Left lung (tissue), 10 donors: Measurements from ENCODE around the gene BLACAT1. TPM values are rescaled to one million over a fixed set of nuclear protein-coding genes. Genes with fewer than 3 reads are reported as not detected.

ENCODE experiments used
- ATAC-seq: fragments of 200-7000 bp; cut with Tn5 transposase; one replicate; pipeline ENCODE4 v1.9.1; 2020; ENCODE audit warnings: moderate library complexity
- DNase-seq, 4 donors: peaks; one replicate each; pipeline ENCODE4 v3.0.0-alpha.2; 2013 to 2020
- H3K27ac ChIP-seq, 2 donors: fragments of 200-600 bp; sonication (generic) in 1 of 2; one replicate each; pipeline versions ENCODE4 v1.5.0 to v1.8.0; 2020 to 2021
- H3K27me3 ChIP-seq, 2 donors: fragments of 200-600 bp; sonication (generic) in 1 of 2; one replicate each; pipeline versions ENCODE4 v1.5.0 to v1.8.0; 2020 to 2021
- H3K36me3 ChIP-seq, 2 donors: fragments of 200-600 bp; sonication (generic) in 1 of 2; one replicate each; pipeline versions ENCODE4 v1.5.0 to v1.8.0; 2020 to 2021
- H3K4me1 ChIP-seq, 2 donors: fragments of 200-600 bp; one replicate each; pipeline ENCODE4 v1.8.0; 2021
- H3K4me3 ChIP-seq, 2 donors: fragments of 200-600 bp; sonication (generic) in 1 of 2; one replicate each; pipeline versions ENCODE4 v1.5.0 to v1.8.0; 2020 to 2021; ENCODE audit warnings: mild to moderate bottlenecking in 1 of 2
- H3K9me3 ChIP-seq, 2 donors: fragments of 200-600 bp; sonication (generic) in 1 of 2; one replicate each; pipeline versions ENCODE4 v1.5.0 to v1.8.0; 2020 to 2021
- intact Hi-C, 2 donors: fragments of 100-400 bp; cut with DNase I; formaldehyde crosslinking; loops; one replicate each; pipeline versions ENCODE4 v1.11.2 to v1.14.2; 2022
- polyA plus RNA-seq, 6 donors: library from polyadenylated mRNA; unstranded; fragments of 120-200 nt; gene quantifications; one replicate each; pipeline ENCODE4 v1.2.1, GENCODE V29; 2013; ENCODE audit not compliant: insufficient read length in 6 of 6
- total RNA-seq, 2 donors: library from RNA; stranded (reverse); fragmentation: NEBNext Ultra II Directional; extraction: Animal tissue kit (Norgen Biotek cat#: 25700); gene quantifications; one replicate each; pipeline ENCODE4 v1.2.1, GENCODE V29; 2021
- TF ChIP-seq, protein P1 (sequence below), 2 donors: fragments of 200-600 bp; sonication (generic) in 1 of 2; IDR thresholded peaks; one replicate each; pipeline versions ENCODE4 v1.5.0 to v1.8.0; 2021; ENCODE audit warnings: antibody characterized with exemption in 2 of 2
- donor health status: DM: no; HTN: yes; CAD: no.
- donor health status: DM: no; HTN: no; CAD: no.

BLACAT1 gene
- total and polyA plus RNA-seq, 8 donors = 0.55 to 6.5 (median 4.2) TPM

DNA sequence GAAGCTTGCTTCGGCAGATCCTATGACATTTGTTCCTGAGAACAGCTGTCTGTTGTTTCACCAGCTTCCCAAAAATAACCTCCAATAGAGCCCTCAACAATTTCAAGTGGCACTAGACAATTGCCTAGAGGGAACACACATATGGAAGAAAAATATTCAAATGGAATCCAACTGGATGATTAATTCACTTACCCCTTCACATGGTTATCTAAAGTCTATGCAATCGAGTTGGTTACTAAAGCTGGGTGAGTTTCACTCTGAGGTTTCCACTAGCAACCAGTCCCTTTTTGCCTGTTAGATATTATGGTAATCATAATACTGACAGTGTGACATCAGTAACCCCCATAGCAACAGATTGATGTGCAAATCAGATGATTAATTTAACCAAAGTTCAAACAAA lies 34.0 kb downstream of the BLACAT1 start, which contains the start of gene LEMD1:
Gene LEMD1, minus strand, starts transcription at position 259 of the 400 bp plus-strand sequence. CDS start 1,520 bp downstream, outside the sequence.
- TF ChIP-seq, protein P1, sequence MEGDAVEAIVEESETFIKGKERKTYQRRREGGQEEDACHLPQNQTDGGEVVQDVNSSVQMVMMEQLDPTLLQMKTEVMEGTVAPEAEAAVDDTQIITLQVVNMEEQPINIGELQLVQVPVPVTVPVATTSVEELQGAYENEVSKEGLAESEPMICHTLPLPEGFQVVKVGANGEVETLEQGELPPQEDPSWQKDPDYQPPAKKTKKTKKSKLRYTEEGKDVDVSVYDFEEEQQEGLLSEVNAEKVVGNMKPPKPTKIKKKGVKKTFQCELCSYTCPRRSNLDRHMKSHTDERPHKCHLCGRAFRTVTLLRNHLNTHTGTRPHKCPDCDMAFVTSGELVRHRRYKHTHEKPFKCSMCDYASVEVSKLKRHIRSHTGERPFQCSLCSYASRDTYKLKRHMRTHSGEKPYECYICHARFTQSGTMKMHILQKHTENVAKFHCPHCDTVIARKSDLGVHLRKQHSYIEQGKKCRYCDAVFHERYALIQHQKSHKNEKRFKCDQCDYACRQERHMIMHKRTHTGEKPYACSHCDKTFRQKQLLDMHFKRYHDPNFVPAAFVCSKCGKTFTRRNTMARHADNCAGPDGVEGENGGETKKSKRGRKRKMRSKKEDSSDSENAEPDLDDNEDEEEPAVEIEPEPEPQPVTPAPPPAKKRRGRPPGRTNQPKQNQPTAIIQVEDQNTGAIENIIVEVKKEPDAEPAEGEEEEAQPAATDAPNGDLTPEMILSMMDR (IDR thresholded peaks at IDR 0.05) = no peak
- H3K4me3 ChIP-seq = no peak within 1 kb of the TSS
- DNase-seq (no peak), ATAC-seq (peak; percentile 77)
- no peak within 1 kb of the TSS for H3K27ac ChIP-seq
- intact Hi-C loops = no loop called here
- H3K4me1 ChIP-seq = no peaks in the 10 kb centered on the region
- H3K27me3 ChIP-seq = peaks cover 0 to 26% of the 10 kb centered on the region in 2 donors
- no peaks in the 10 kb centered on the region for H3K36me3 ChIP-seq
- no peaks in the 10 kb centered on the region for H3K9me3 ChIP-seq

DNA sequence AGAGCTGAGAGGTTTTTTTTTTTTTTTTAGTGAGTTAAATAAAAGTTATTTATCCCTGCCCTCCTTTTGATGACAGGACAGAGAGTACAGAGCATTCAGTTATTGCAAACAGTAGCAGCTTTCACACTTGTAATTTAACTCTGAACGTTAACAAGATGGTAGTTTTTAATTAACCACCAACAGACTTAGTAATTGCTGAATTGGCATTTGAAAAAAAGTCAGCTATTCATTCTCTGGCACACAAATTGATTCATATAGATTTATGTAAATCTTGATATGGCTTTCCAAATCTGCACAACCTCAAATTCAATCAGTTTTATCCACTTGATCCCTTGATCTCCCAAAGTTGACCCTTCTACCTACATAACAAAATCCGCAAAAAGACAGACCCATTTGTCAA lies 34.9 kb downstream of the BLACAT1 start:
- H3K27me3 ChIP-seq = peaks cover 0 to 23% of the 10 kb centered on the region in 2 donors
- H3K4me1 ChIP-seq = no peaks in the 10 kb centered on the region
- DNase-seq (no peak), ATAC-seq (no peak)
- no peak overlapping the region for H3K27ac ChIP-seq
- intact Hi-C loops = no loop called here
- no peak overlapping the region for H3K4me3 ChIP-seq
- H3K9me3 ChIP-seq = no peaks in the 10 kb centered on the region
- TF ChIP-seq, protein P1 (IDR thresholded peaks at IDR 0.05) = no peak
- no peaks in the 10 kb centered on the region for H3K36me3 ChIP-seq

DNA sequence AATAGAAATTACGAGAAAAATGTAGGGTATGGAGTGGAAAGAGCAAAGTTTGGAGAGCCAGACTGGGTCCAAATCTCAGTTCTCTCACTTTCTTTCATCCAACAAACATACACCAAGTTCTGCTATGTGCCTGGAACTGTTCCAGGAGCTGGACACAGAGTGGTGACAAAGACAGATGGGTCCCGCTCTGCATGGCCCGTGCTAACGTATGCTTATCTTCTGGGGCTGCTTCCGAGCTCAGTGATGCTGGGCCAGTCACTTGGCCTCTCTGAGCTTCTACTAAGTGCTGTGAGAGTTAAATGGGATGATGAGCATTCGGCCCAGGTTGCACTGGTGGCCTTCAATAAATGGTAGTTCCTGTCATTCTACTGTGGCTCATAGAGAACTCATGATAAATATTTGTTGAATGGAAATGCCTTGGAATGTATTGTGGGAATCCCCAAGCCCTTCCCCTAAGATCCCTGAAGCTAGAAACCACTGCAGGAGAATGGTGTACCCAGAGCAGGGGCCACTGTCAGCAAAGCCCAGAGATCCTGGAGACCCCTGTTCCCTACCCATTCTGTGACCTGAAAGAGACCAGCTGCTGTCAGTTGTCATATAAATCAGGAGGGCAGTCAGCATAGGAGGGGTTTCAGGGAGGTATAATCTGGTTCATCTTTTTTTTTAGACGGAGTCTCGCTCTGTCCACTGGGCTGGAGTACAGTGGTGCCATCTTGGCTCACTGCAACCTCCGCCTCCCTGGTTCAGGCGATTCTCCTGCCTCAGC lies 37.8 kb downstream of the BLACAT1 start:
- TF ChIP-seq, protein P1 (IDR thresholded peaks at IDR 0.05) = no peak
- Histone ChIP-seq H3K27me3 (no peaks in the 10 kb centered on the region), H3K36me3 (no peaks in the 10 kb centered on the region), H3K4me3 (no peak overlapping the region), H3K27ac (no peak overlapping the region), H3K4me1 (no peaks in the 10 kb centered on the region), H3K9me3 (no peaks in the 10 kb centered on the region)
- intact Hi-C loops = no loop called here
- DNase-seq (no peak), ATAC-seq (no peak)

DNA sequence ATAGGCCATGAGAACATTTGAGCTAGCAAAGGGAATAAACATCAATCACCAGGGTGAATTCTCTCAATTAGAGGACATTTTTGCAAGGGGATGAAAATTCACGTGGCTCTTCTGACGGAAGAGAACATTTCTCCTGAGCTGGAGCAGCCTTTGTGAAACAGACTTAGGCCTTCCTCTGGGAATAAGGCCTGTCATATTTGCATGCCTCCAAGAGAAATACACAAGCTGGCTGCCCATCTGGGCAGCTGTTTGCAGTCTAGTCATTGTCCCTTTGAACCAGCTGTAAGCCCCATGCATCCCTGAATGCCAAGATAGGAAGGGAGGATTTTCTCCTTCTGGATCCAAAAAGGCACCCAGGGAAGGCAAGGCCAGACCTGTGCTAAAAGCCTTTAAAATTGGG lies 39.5 kb downstream of the BLACAT1 start:
- intact Hi-C loops = no loop called here
- H3K4me1 ChIP-seq = no peaks in the 10 kb centered on the region
- TF ChIP-seq, protein P1 (IDR thresholded peaks at IDR 0.05) = no peak
- no peaks in the 10 kb centered on the region for H3K9me3 ChIP-seq
- ATAC-seq = no peak
- H3K36me3 ChIP-seq = no peaks in the 10 kb centered on the region
- H3K27me3 ChIP-seq = no peaks in the 10 kb centered on the region
- DNase-seq = peak in 1 of 4 donors; percentile 45
- no peak overlapping the region for H3K27ac ChIP-seq
- H3K4me3 ChIP-seq = no peak overlapping the region

DNA sequence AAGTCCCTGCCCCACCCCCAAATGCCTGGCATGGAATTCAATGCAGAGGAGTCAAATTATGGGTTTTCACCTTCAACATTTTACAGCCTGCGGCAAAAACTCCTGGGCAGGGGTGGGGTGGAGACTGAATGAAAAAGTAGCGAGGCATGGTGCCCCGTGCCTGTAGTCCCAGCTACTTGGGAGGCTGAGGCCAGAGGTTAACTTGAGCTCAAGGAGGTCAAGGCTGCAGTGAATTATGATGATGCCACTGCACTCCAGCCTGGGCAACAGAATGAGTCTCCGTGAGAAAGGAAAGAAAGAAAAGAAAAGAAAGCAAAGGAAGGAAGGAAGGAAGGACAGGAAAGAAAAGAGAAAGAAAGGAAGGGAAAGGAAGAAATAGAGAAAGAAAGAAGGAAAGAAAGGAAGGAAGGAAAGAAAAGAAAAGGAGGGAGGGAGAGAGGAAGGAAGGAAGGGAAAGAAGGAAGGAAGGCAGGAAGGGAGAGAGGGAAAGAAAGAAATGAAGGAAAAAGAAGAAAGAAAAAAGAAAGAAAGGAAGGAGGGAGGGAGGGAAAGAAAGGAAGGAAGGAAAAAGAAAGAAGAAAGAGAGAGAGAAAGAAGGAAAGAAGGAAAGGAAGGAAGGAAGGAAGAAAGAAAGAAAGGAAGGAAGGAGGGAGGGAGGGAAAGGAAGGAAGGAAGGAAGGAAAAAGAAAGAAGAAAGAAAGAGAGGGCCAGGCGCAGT lies 45.1 kb downstream of the BLACAT1 start:
- ATAC-seq (no peak), DNase-seq (no peak)
- intact Hi-C loops = no loop called here
- H3K4me1 ChIP-seq = no peaks in the 10 kb centered on the region
- no peak overlapping the region for H3K4me3 ChIP-seq
- H3K36me3 ChIP-seq = no peaks in the 10 kb centered on the region
- H3K27ac ChIP-seq = no peak overlapping the region
- no peaks in the 10 kb centered on the region for H3K9me3 ChIP-seq
- TF ChIP-seq, protein P1 (IDR thresholded peaks at IDR 0.05) = no peak
- H3K27me3 ChIP-seq = no peaks in the 10 kb centered on the region
